IMR-90 (cell line): ENCODE data around the gene IP6K1. TPM values are rescaled to one million over a fixed set of nuclear protein-coding genes. Genes with fewer than 3 reads are reported as not detected.

ENCODE experiments used
- ATAC-seq: fragments of 200-7000 bp; cut with Tn5 transposase; 2 replicates; pipeline ENCODE4 v1.9.1; 2020; ENCODE audit warnings: low read depth, mild to moderate bottlenecking, moderate library complexity
- BruUV-seq: library from RNA; stranded (reverse); fragments of 400-500 nt; replicated peaks from 2 replicates; lab custom pipeline; 2021; lab: Mats Ljungman, UMichigan
- CTCF ChIA-PET: fragments of 300-600 bp; formaldehyde crosslinking; extraction: SDS; loops from one replicate; lab custom pipeline; 2021; ENCODE audit warnings: antibody characterized with exemption; lab: Yijun Ruan, JAX
- POLR2A ChIA-PET: fragments of 300-600 bp; sonication (Branson Sonifier 250); formaldehyde crosslinking; loops from one replicate; lab custom pipeline; 2022; ENCODE audit warnings: antibody characterized with exemption; ENCODE audit not compliant: unreplicated experiment; lab: Charles Lee
- DNase-seq: peaks from one replicate; pipeline ENCODE4 v3.0.0; 2013
- H2AFZ ChIP-seq: replicated peaks from 2 replicates; pipeline ENCODE3; 2013; ENCODE audit warnings: low read length, mild to moderate bottlenecking; ENCODE audit not compliant: poor library complexity
- H2AK5ac ChIP-seq: 2 replicates; pipeline ENCODE4 v1.6.1; 2013; ENCODE audit warnings: low read depth, low read length, inconsistent platforms
- H2AK9ac ChIP-seq: replicated peaks from 2 replicates; pipeline ENCODE3; 2013; ENCODE audit warnings: mild to moderate bottlenecking, low read depth, low read length, moderate library complexity; ENCODE audit not compliant: poor library complexity
- H2BK120ac ChIP-seq: 2 replicates; pipeline ENCODE4 v1.6.1; 2013; ENCODE audit warnings: low read depth, low read length, inconsistent platforms
- H2BK15ac ChIP-seq: 3 replicates; pipeline ENCODE4 v1.6.1; 2013; ENCODE audit warnings: low read depth, low read length, inconsistent platforms
- H2BK20ac ChIP-seq: 2 replicates; pipeline ENCODE4 v1.6.1; 2013; ENCODE audit warnings: low read depth, mild to moderate bottlenecking, inconsistent platforms, low read length, moderate library complexity
- H2BK5ac ChIP-seq: 2 replicates; pipeline ENCODE4 v1.6.1; 2013; ENCODE audit warnings: mild to moderate bottlenecking, low read depth, low read length, inconsistent platforms; ENCODE audit not compliant: poor library complexity, severe bottlenecking
- H3K14ac ChIP-seq: replicated peaks from 2 replicates; pipeline ENCODE4 v1.6.1; 2013; ENCODE audit warnings: low read depth, low read length, inconsistent platforms
- H3K18ac ChIP-seq: 2 replicates; pipeline ENCODE4 v1.6.1; 2013; ENCODE audit warnings: low read depth, low read length, control low read depth
- H3K23ac ChIP-seq: 2 replicates; pipeline ENCODE4 v1.6.1; 2013; ENCODE audit warnings: low read depth, low read length, inconsistent platforms
- H3K27ac ChIP-seq: 2 replicates; pipeline ENCODE4 v1.5.1; 2013; ENCODE audit warnings: mild to moderate bottlenecking, control low read depth, low read length; ENCODE audit not compliant: insufficient read depth
- H3K27me3 ChIP-seq: 2 replicates; pipeline ENCODE4 v1.6.1; 2013; ENCODE audit warnings: low read length; ENCODE audit not compliant: control insufficient read depth, insufficient read depth
- H3K36me3 ChIP-seq: 2 replicates; pipeline ENCODE4 v1.6.1; 2013; ENCODE audit warnings: low read length, mixed read lengths; ENCODE audit not compliant: control insufficient read depth, insufficient read depth
- H3K4ac ChIP-seq: 2 replicates; pipeline ENCODE4 v1.6.1; 2013; ENCODE audit warnings: low read depth, low read length, inconsistent platforms
- H3K4me1 ChIP-seq: 2 replicates; pipeline ENCODE4 v1.6.1; 2013; ENCODE audit warnings: low read length, mixed read lengths; ENCODE audit not compliant: control insufficient read depth, insufficient read depth
- H3K4me2 ChIP-seq: 2 replicates; pipeline ENCODE4 v1.6.1; 2013; ENCODE audit warnings: low read depth, mild to moderate bottlenecking, control low read depth, low read length, moderate library complexity
- H3K4me3 ChIP-seq: 2 replicates; pipeline ENCODE4 v1.5.1; 2013; ENCODE audit warnings: low read depth, mild to moderate bottlenecking, control low read depth, low read length, moderate library complexity; ENCODE audit not compliant: insufficient read depth
- H3K56ac ChIP-seq: 2 replicates; pipeline ENCODE4 v1.6.1; 2013; ENCODE audit warnings: low read length, inconsistent platforms; ENCODE audit not compliant: insufficient read depth; ENCODE audit errors: extremely low read depth
- H3K79me1 ChIP-seq, 2 experiments: 2 replicates each; pipeline ENCODE4 v1.6.1; 2013; ENCODE audit warnings: low read length in 2 of 2, inconsistent platforms in 1 of 2, low read depth in 1 of 2
- H3K9ac ChIP-seq: 2 replicates; pipeline ENCODE4 v1.6.1; 2013; ENCODE audit warnings: low read depth, low read length, control low read depth
- H3K9me1 ChIP-seq: 2 replicates; pipeline ENCODE4 v1.6.1; 2013; ENCODE audit warnings: low read length, inconsistent platforms; ENCODE audit not compliant: insufficient read depth
- H3K9me3 ChIP-seq: 2 replicates; pipeline ENCODE4 v1.6.1; 2013; ENCODE audit warnings: low read length; ENCODE audit not compliant: control insufficient read depth, insufficient read depth
- H4K20me1 ChIP-seq: 2 replicates; pipeline ENCODE4 v1.6.1; 2013; ENCODE audit warnings: low read length, inconsistent platforms; ENCODE audit not compliant: insufficient read depth
- H4K5ac ChIP-seq: 2 replicates; pipeline ENCODE4 v1.6.1; 2013; ENCODE audit warnings: mild to moderate bottlenecking, low read depth, low read length, control low read depth
- H4K8ac ChIP-seq, 2 experiments: 2 replicates each; pipeline ENCODE4 v1.6.1; 2013; ENCODE audit warnings: low read depth in 2 of 2, low read length in 2 of 2, control low read depth in 1 of 2, inconsistent platforms in 1 of 2
- H4K91ac ChIP-seq: 2 replicates; pipeline ENCODE4 v1.6.1; 2013; ENCODE audit warnings: low read depth, low read length, inconsistent platforms; ENCODE audit not compliant: insufficient read depth
- CEBPB ChIP-seq: IDR thresholded peaks from 2 replicates; pipeline ENCODE4 v1.6.1; 2012; ENCODE audit warnings: low read depth, low read length, improper control_type of control experiment
- CTCF ChIP-seq: conservative IDR thresholded peaks from 2 replicates; pipeline ENCODE4 v1.5.1; 2012; ENCODE audit warnings: mild to moderate bottlenecking, low read depth, low read length, improper control_type of control experiment
- MAZ ChIP-seq: IDR thresholded peaks from 2 replicates; pipeline ENCODE4 v1.6.1; 2012; ENCODE audit warnings: low read depth, mild to moderate bottlenecking, low read length, improper control_type of control experiment, moderate library complexity, borderline replicate concordance
- MXI1 ChIP-seq: IDR thresholded peaks from 2 replicates; pipeline ENCODE4 v1.6.1; 2012; ENCODE audit warnings: low read depth, mild to moderate bottlenecking, low read length, moderate library complexity, borderline replicate concordance
- RCOR1 ChIP-seq: IDR thresholded peaks from 2 replicates; pipeline ENCODE4 v1.6.1; 2012; ENCODE audit warnings: mild to moderate bottlenecking, low read length, improper control_type of control experiment; ENCODE audit not compliant: insufficient replicate concordance
- WGBS, 2 experiments: methylation state at CpG; one replicate each; pipeline versions ENCODE4 v1.1.5 to v1.1.7; 2013; ENCODE audit warnings: missing lambda C conversion rate in 2 of 2; ENCODE audit not compliant: insufficient read length in 1 of 2; ENCODE audit errors: extremely low coverage in 2 of 2; 5-methylcytosine and 5-hydroxymethylcytosine counted together
- dilution Hi-C: fragments of 300-500 bp; cut with HindIII; formaldehyde crosslinking; loops from one replicate; pipeline ENCODE4 v1.14.3; 2018; ENCODE audit warnings: low sequenced_read_pairs; ENCODE audit not compliant: unreplicated experiment
- in situ Hi-C: fragments of 300-500 bp; cut with MboI; formaldehyde crosslinking; loops from 3 replicates; pipeline ENCODE4 v1.14.3; 2019; ENCODE audit warnings: low sequenced_read_pairs, inconsistent platforms, mixed read lengths
- intact Hi-C: fragments of 100-400 bp; cut with micrococcal nuclease; formaldehyde crosslinking; loops from 2 replicates; pipeline ENCODE4 v1.10.0; 2022
- polyA plus RNA-seq, 3 experiments: library from polyadenylated mRNA; depleted of rRNA; stranded (reverse); fragments of >200 nt; gene quantifications; 2 replicates each; pipeline ENCODE4 v1.2.3, GENCODE V29; 2012; ENCODE audit warnings: low replicate concordance in 1 of 3
- total RNA-seq: library from RNA; depleted of rRNA; stranded (reverse); fragments of >200 nt; gene quantifications from 2 replicates; pipeline ENCODE4 v1.2.3, GENCODE V29; 2012

Gene IP6K1
- total and polyA plus RNA-seq, 2 of the 4 experiments (the other 2 are of a cell fraction) = 28.3 to 28.7 TPM

GRCh38 chr3:49831341-49831740 is 45.0 kb upstream of the IP6K1 start (continued):
- TF ChIP-seq CTCF = no peak
- no peak for TF ChIP-seq RCOR1
- TF ChIP-seq MXI1 = no peak
- TF ChIP-seq MAZ = no peak
- TF ChIP-seq CEBPB = no peak

DNA sequence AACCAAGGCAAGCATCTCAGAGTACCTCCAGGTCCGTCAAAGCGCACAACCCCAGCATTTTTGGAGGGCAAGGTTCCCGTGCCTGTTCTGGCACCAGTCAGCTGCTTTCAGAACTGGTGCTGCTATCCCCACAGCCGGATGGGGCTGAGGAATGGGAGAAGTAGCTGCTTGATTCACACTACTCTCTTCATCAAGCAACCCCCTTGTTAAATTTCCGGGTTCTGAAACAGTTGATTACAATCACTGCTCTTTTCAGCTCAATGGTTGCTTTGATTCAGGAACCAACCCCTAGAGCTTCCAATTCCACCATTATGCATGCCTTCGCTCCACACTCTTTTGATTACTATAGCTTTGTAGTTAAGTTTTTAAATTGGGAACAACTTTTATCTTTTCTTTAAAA is 39.7 kb upstream of the IP6K1 start:
- intact Hi-C loops = no loop called here
- Histone ChIP-seq H3K4me3 (no peak overlapping the region), H3K4me1 (no peaks in the 10 kb centered on the region), H3K4ac (no peak overlapping the region), H3K4me2 (no peak overlapping the region), H2BK120ac (no peak overlapping the region), H3K9me1 (no peaks in the 10 kb centered on the region), H2BK20ac (no peak overlapping the region), H2BK15ac (no peak overlapping the region), H3K79me1 (no peaks in the 10 kb centered on the region), H3K9me3 (no peaks in the 10 kb centered on the region), H2AK5ac (no peak overlapping the region), H2BK5ac (no peak overlapping the region), H4K5ac (no peak overlapping the region), H4K91ac (no peak overlapping the region), H3K56ac (no peak overlapping the region), H3K23ac (no peak overlapping the region), H2AFZ (peak overlapping the region; percentile 5), H3K9ac (no peak overlapping the region), H4K8ac (no peak overlapping the region), H3K27me3 (no peaks in the 10 kb centered on the region), H2AK9ac (no peak overlapping the region), H3K36me3 (no peaks in the 10 kb centered on the region), H4K20me1 (no peaks in the 10 kb centered on the region), H3K14ac (no peak overlapping the region), H3K27ac (no peak overlapping the region), H3K18ac (no peak overlapping the region)
- no CpG with 5 or more reads among the region's 6 CpGs for WGBS, 2 experiments
- no peak for ATAC-seq
- DNase-seq = no peak
- dilution Hi-C loops = no loop called here
- in situ Hi-C loops = no loop called here
- POLR2A ChIA-PET = no interaction called here
- no peak for TF ChIP-seq CTCF
- no TSS peak for BruUV-seq
- CTCF ChIA-PET = interaction anchor here (0.9 to 1.9 kb wide), 2 partner anchors 13 to 22 kb away, joined by 4 to 5 read pairs; no protein-coding TSS in a partner anchor
